CD4-positive, alpha-beta T cell treated with Interleukin-15 for 1 hour (primary cell): ENCODE results near the gene SPTLC3.

Experiments
- DNase-seq: peaks from one replicate; pipeline ENCODE4 v3.0.0-alpha.2; 2020

SPTLC3 gene

DNA sequence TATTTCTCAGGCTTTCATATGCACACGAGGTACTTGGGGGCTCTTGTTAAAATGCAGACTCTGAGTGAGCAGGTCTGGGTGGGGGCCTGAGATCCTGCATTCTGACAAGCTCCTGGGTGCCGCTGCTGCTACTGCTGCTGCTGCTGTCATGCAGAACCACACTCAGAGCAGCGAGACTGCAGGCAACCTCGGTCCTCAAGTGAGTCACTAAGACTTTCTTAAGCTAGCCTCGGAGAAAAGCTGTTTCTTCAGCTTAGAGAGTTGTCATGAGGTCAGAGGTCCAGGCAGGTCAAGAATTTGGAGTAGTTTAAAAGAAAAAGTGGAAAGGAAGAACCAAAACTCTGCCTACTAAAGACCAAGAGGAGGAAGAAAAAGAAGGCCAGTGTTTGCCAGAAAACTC is 92.9 kb downstream of the SPTLC3 start:
- no peak for DNase-seq

- DNase-seq, result no peak
Measured at GRCh38 chr20:13102237-13102636, 93.5 kb downstream of the SPTLC3 start.

GRCh38 chr20:13102694-13103093 is 93.9 kb downstream of the SPTLC3 start:
- DNase-seq, result no peak

GRCh38 chr20:13105039-13105438 is 96.3 kb downstream of the SPTLC3 start:
- no peak for DNase-seq

DNA sequence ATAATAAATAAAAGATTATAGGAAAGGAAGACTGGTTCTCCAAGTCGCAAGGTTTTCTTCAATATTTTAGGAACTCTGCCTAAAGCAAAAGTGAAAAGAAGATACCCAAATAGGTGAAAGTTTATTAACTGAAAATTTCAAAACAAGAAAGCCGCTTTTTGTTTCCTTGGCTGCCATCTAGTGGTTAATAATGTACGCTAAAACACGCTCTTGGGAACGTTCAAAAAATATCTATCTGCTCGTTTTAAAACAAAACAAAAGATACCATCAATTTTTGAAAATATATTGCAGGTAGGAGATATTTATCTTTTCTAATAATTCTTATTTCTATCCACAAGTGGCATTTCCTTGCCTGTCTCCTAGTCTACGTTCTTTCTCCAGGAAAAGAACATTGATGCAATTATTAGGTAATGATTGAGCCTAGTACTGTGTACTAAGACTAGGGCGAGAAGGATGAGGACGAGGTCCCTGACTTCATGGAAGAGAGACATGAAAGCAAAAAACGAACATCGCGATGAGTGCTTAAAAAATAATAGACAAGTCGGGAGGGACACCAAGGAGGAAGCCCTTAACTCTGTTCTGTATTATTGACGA is 97.2 kb downstream of the SPTLC3 start:
- no peak for DNase-seq

DNA sequence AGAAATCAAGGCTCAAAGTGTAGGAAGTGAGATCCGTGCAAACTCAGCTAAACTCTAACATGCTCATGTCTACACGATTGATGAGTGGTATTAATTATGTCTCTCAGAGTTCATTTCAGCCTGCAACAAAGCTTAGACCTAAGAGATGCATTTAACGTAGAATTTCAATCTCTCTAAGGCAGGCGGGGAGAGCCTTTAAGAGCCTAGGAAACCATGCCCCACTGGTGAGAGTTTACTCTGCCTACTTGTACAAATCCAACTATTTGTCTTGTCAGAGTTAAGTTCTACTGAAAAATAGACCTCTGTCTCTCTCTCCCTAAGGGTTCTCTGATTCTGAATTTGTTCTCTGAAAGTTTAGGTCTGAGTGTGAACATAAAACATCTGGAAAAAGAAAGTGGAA is 100.9 kb downstream of the SPTLC3 start:
- DNase-seq, result no peak

DNA sequence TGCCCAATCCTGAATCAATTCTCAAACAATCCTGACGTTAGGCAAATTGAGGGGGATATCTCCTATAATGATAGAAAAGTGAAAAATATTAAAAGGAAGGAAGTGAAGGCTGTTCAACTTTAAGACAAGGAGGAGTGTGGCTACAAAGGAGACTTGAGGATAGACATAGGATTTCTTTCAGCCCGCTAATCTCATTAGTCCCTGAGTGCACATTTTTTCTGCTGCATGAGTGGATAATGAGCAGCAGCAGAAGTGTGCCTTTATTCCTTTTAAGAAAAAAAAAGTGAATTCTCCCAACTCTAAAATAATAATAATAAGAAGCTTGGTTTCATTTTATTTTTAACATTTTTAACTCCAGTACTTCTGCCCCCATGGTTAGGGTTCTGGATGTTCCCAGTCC is 102.0 kb downstream of the SPTLC3 start:
- DNase-seq, result no peak

- DNase-seq, result no peak
Measured at GRCh38 chr20:13111249-13111911, 102.6 kb downstream of the SPTLC3 start.

GRCh38 chr20:13113731-13114130 is 105.0 kb downstream of the SPTLC3 start:
- no peak for DNase-seq

- no peak for DNase-seq
Measured at GRCh38 chr20:13117200-13117599, 108.4 kb downstream of the SPTLC3 start.

- DNase-seq, result no peak
Measured at GRCh38 chr20:13118676-13119075, 109.9 kb downstream of the SPTLC3 start.

DNA sequence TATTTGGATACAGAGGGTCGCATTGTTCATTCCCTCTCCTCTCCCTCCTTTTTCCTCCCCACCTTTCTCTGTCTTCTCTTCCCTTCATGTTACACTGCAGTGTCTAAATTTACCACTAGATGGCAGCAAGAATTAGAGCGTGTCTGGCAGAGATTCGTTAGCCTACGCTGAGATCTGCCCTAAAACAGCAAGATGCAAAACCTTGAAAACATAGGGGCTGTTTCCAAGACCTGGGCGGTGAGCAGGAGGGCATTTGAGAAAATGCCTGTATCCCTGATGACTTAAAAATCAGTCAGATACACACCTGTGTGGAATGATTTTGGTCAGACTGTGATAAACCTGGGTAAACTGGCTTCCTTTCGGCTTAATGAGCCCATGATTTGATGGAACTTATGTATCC is 110.8 kb downstream of the SPTLC3 start:
- no peak for DNase-seq

- no peak for DNase-seq
Measured at GRCh38 chr20:13120471-13120870, 111.7 kb downstream of the SPTLC3 start.

GRCh38 chr20:13121840-13122515 is 113.2 kb downstream of the SPTLC3 start:
- no peak for DNase-seq

- DNase-seq, result no peak
Measured at GRCh38 chr20:13125486-13125885, 116.7 kb downstream of the SPTLC3 start.

GRCh38 chr20:13128173-13128572 is 119.4 kb downstream of the SPTLC3 start:
- DNase-seq, result no peak

- no peak for DNase-seq
Measured at GRCh38 chr20:13130061-13130706, 121.4 kb downstream of the SPTLC3 start.

GRCh38 chr20:13130707-13131103 is 121.9 kb downstream of the SPTLC3 start:
- no peak for DNase-seq

GRCh38 chr20:13131688-13132087 is 122.9 kb downstream of the SPTLC3 start:
- DNase-seq, result no peak

DNA sequence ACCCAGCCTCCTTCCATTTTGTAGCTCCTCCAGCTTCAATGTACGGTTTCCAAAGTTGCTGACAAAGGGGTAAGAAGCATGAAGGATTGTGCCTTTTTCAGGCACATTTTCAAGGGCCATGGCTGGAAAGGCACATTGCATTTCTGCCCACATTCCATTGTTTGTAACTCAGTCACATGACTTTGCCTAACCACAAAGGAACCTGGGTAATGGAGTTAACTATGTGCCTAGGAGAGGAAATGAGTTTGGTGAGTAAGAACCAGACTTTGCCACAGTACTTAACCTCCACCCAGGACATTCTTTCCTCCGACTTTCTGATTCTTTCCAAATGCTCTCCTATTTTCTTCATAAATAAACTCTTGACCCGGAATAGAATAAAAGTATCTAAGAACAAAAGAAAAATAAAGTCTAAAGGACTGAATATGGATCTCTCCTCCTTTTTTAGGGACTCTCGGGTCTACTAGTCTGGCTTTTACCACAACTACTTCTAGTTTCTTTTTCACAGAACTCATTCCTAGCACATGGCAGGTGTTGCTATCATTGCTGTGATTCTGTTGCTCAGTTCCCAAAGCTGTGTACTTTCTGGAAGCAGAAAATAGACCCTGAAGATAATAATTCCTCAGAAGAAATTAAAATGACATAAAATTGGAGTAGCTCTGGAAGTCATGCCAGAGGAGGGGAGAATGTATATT is 130.8 kb downstream of the SPTLC3 start:
- DNase-seq, result no peak

DNA sequence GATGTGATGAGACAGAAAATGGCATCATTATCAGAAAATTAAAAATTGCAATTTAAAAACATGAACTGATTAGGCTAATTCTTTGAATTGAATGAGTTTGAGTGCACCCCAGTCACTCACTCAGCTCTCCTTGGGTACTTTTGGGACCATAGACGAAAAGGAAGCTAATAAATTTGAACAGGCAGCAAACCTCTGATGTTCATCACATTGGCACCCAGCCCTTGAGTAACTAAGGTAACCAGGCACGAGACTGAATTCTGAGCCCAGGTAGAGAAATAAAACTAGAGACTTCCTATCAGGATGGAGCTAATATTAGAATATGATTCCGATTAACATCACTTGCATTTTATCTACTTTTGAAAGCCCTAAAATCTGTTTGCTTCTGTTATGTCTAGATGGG is 131.4 kb downstream of the SPTLC3 start:
- DNase-seq, result no peak

- no peak for DNase-seq
Measured at GRCh38 chr20:13140775-13141174, 132.0 kb downstream of the SPTLC3 start.

DNA sequence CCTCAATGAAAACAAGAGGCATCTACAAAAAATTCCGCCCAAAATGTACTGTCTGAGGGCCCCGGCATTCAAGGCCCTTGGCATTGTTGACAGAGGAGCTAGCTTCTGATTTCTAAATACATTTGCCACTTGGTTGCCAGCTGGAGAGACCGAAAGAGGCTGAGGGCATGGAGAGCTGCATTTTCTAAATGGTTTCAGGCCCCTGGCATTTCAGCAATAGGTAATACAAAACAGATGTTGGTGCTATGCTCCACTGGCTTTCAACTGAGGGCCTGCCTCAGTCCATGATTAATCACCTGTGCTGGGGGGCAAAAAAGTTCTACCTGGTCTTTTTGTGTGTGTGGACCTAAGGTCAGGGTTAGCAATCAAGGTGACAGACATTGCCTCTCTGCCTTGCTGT is 132.8 kb downstream of the SPTLC3 start:
- no peak for DNase-seq
